IgD-negative memory B cell (primary cell): ENCODE measurements around the gene TSPAN11. TPM values are rescaled to one million over a fixed set of nuclear protein-coding genes. Genes with fewer than 3 reads are reported as not detected.

Experiments used
- H3K27ac Mint-ChIP-seq, 3 donors: one replicate each; pipeline ENCODE4 v1.8.0; 2020 to 2022; ENCODE audit warnings: mild to moderate bottlenecking in 3 of 3, mixed read lengths in 3 of 3, moderate library complexity in 1 of 3
- H3K27me3 Mint-ChIP-seq: one replicate; pipeline ENCODE4 v1.8.0; 2021; ENCODE audit warnings: mixed read lengths
- H3K36me3 Mint-ChIP-seq: one replicate; pipeline ENCODE4 v1.8.0; 2020; ENCODE audit warnings: mild to moderate bottlenecking, mixed read lengths
- H3K4me1 Mint-ChIP-seq, 3 donors: one replicate each; pipeline ENCODE4 v1.8.0; 2020 to 2022; ENCODE audit warnings: mixed read lengths in 3 of 3, mild to moderate bottlenecking in 1 of 3
- H3K4me3 Mint-ChIP-seq, 4 donors: one replicate each; pipeline ENCODE4 v1.8.0; 2020 to 2022; ENCODE audit warnings: mild to moderate bottlenecking in 4 of 4, mixed read lengths in 4 of 4, moderate library complexity in 3 of 4
- H3K9me3 Mint-ChIP-seq, 3 donors: one replicate each; pipeline ENCODE4 v1.8.0; 2020 to 2021; ENCODE audit warnings: mixed read lengths in 3 of 3, mild to moderate bottlenecking in 1 of 3
- polyA plus RNA-seq: library from polyadenylated mRNA; unstranded; fragments of 300-500 nt; fragmentation: Illumina TruSeq; gene quantifications from one replicate; pipeline ENCODE4 v1.2.3, GENCODE V29; 2021

The TSPAN11 gene
- polyA plus RNA-seq, 1 donor from 2014 or later, result not detected

DNA sequence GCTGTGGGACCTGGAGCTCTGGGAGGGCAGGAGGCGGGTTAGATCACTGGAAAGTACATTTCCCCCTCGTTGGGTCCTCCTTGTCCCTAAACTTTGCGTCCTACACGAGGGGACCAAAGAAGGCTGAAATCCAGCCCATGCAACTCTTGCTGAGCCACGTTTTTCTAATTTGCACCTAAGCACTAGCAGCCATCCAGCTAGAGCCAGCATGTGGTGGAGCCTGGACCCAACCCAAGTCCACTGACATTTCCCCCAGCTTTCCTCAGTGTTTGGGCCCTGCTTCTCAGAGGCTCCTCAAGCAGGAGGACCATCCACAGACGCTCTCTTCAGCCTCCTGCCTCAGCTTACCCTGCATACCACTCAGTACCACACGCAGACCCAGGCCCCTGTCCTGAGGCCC lies 49.7 kb downstream of the TSPAN11 start:
- Mint-ChIP-seq H3K36me3 (no peaks in the 10 kb centered on the region), H3K9me3 (no peaks in the 10 kb centered on the region), H3K4me3 (no peak overlapping the region), H3K27me3 (peaks cover 15% of the 10 kb centered on the region), H3K27ac (no peak overlapping the region), H3K4me1 (no peaks in the 10 kb centered on the region)

DNA sequence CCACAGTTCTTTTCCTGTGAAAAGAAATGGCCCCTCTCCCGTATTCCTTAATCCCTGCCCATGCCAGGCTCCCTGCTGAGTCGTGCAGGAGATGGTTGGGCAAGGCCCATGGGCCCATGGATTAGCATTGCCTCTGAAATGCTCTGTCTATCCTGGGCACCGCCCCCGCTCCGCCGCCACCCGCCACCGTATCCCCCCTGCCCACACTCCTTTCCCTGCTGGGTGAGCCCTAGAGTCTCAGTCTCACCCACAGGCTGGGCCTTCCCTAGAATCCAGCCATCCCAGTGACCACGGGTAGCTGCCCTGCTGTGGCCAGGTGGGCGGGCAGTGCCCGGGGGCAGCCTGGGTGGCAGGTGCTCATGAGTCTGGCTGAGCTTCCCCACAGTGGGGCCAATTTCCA lies 50.6 kb downstream of the TSPAN11 start:
- Mint-ChIP-seq H3K4me1 (no peaks in the 10 kb centered on the region), H3K4me3 (no peak overlapping the region), H3K27ac (peak overlapping the region in 1 of 3 donors; percentile 62), H3K36me3 (peaks cover 2% of the 10 kb centered on the region), H3K9me3 (no peaks in the 10 kb centered on the region), H3K27me3 (peaks cover 11% of the 10 kb centered on the region)

DNA sequence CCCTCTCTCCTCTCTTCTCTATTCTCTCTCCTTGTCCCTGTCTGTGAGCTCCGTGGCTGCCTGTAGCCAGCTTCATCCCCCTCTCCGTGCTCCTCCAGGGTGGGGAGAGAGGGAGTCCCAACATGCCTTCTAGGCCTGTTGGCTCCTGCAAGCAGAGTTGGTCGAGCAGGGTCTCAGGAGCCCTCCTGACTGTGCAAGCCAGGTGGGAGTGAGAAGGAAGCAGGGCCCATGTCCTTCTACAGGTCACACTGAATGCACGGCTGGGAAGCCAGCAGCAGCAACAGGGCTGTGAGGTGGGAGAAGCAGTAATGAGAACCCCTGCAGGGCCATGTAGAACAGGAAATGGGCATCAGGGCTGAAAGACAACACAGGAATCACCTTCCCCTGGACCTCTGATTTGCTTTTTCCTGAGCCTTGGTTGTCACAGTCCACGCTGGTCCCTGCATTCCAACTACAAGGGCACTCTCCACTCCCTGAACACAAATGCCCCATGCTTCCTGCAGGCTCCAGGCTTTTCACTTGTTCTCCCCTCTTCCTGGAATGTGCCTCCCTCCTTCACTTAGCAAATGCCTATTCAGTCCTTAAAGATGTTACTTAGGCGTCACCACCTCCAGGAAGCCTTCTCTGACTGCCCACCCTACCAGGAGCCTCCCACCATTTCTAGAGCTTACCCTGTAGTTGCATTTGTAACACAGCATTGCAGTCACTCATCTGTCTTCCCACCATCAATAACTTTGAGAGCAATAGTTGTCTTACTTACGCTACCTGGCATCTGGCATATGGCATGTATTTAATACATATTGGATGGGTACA lies 51.2 kb downstream of the TSPAN11 start:
- peaks cover 2% of the 10 kb centered on the region for H3K36me3 Mint-ChIP-seq
- peaks cover 8% of the 10 kb centered on the region for H3K27me3 Mint-ChIP-seq
- peak overlapping the region in 1 of 4 donors; percentile 2 for H3K4me3 Mint-ChIP-seq
- no peaks in the 10 kb centered on the region for H3K4me1 Mint-ChIP-seq
- peak overlapping the region in 1 of 3 donors; percentile 62 for H3K27ac Mint-ChIP-seq
- H3K9me3 Mint-ChIP-seq, result no peaks in the 10 kb centered on the region

DNA sequence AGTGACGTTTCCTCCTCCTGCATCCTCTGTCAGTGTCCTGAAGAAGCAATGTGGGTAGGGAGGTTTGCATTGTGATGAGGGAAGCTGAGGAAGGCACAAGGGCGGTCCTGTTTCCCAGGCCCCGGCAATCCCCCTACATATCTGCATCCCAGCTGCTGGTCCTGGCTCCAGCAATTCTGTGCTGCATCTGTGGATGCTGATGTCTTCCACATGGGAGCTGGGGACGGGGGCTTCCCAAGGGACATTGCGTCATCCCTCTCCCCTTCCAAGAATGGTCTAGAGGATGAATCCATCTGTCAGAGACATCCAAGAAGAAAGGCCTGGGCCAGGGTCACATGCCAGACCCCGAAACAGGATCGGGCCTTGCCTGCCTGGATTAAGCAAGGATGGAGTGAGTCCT lies 52.1 kb downstream of the TSPAN11 start:
- Mint-ChIP-seq H3K27me3 (peaks cover 5% of the 10 kb centered on the region), H3K9me3 (no peaks in the 10 kb centered on the region), H3K4me3 (no peak overlapping the region), H3K27ac (no peak overlapping the region), H3K36me3 (peaks cover 2% of the 10 kb centered on the region), H3K4me1 (no peaks in the 10 kb centered on the region)

DNA sequence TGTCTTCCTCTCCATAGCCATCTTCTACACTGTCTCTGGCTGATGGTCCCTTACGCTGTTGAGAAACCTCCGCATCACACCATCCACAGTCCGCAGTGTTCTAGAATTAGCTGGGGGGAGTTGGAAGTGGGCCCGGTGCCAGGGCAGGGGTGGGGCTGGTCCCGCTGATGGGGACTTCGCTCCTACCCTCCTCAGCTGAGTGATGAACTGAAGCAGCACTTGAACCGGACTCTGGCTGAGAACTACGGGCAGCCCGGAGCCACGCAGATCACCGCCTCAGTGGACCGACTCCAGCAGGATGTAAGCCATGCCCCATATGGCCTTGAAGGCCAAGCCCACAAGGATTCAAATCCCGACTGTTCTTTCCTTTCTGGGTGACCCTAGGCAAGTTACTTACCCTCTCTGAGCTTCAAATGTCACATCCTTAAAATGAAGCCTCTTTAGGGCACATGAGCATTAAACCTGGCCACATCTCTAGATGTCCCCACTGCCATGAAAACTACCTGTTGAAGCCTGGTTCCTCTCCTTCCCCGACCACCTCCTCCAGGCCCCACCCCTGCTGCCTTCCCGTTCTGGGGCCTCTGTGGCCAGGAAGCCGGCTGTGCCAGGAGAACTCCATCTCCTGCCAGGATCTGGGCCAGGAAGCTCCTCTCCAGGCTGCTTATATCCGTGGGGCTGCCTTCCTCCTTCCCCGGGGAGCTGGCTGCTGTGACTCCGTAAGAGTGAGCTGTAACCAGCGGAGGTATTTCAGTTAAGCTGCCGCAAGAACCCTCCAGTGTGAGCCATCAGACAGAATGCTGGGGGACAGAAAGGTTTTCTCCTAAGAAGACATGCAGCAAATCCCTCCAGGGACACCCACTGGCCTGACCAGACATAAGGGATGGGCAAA lies 53.1 kb downstream of the TSPAN11 start:
- Mint-ChIP-seq H3K4me3 (no peak overlapping the region), H3K36me3 (peaks cover 2% of the 10 kb centered on the region), H3K27ac (no peak overlapping the region), H3K9me3 (no peaks in the 10 kb centered on the region), H3K4me1 (no peaks in the 10 kb centered on the region), H3K27me3 (peaks cover 4% of the 10 kb centered on the region)

DNA sequence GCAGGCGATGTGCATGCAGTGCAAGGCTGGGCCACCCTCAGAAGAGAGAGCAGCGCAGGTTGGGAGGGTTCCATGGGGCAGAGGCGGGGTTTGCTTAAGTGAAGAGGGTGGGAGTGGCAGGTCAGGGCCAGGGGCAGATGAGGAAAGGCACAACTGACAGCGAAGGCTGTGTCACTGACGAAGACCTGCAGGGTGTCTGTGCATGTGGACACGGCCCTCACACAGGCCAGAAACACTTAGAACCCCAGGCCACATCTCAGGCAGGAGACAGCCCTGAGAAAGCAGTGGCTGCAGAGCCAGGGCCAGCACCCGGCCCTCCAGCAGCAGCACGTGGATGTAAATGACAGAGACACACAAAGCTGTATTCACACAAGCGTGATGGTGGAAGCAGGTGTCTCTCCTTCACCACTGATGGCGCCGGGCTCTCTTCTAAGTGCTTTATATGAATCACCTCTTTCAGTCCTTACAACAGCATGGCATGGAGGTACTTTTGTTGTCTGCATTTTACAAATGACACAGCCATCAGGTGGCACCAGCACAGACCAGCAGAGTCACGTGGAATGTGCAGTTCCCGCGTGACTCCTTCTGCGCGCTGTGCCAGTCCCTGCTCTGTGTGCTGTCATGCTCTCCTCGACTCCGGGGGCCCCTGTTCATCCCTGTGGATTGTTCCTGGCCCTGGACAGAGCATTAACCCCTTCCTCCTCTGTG lies 54.6 kb downstream of the TSPAN11 start:
- H3K36me3 Mint-ChIP-seq, result peaks cover 2% of the 10 kb centered on the region

DNA sequence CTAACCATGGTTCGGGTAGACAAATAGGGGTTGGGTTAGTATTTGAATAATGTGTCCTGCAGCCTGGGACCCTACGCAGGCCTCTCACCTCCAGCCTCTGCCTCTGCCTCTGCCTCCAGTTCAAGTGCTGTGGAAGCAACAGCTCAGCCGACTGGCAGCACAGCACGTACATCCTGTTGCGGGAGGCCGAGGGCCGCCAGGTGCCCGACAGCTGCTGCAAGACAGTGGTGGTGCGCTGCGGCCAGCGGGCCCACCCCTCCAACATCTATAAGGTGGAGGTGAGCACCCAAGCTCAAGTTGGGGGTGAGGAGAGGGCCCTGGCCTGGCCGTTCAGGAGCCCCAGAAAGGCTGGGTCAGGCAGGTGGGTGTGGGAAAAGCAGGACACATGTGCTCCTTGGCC lies 55.9 kb downstream of the TSPAN11 start:
- Mint-ChIP-seq H3K27ac (no peak overlapping the region), H3K36me3 (peaks cover 2% of the 10 kb centered on the region), H3K27me3 (peaks cover 3% of the 10 kb centered on the region), H3K9me3 (no peaks in the 10 kb centered on the region), H3K4me3 (no peak overlapping the region), H3K4me1 (no peaks in the 10 kb centered on the region)

More for the DNA sequence above, 54.6 kb downstream of the TSPAN11 start:
- no peak overlapping the region for H3K27ac Mint-ChIP-seq
- H3K4me3 Mint-ChIP-seq, result no peak overlapping the region
- peaks cover 3% of the 10 kb centered on the region for H3K27me3 Mint-ChIP-seq
- no peaks in the 10 kb centered on the region for H3K4me1 Mint-ChIP-seq
- no peaks in the 10 kb centered on the region for H3K9me3 Mint-ChIP-seq

DNA sequence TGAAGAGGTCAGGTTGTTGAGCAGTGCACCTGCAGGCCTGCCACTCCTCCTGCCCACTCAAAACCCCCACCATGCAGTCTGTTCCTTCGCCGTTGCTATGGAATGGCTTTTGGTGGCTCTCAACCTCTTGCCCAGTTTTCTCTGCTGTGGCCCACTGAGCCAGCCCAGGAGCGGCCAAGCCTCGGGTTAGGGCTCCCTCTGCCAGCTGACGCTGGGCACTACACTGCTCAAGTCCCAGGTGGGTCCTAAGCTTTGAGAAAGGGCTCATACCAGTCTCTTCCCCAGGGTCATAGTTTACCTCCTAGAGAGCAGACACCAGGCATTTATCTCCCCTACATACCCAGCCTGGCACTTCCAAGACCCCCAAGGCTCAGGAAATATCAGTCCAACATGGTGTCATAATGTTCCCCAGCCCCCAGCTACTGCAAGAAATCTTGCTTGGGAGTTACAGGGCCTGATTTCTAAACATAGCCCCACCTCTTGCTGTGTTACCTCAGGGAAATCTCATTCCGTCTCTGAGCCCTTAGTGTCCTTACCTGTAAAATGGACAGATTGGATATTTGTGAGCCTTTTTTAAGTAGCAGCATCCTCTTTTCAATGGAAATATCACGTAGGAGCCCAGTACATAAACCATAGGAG lies 59.4 kb downstream of the TSPAN11 start:
- Mint-ChIP-seq H3K27ac (no peak overlapping the region), H3K36me3 (peaks cover 2% of the 10 kb centered on the region), H3K4me3 (no peak overlapping the region), H3K4me1 (no peaks in the 10 kb centered on the region), H3K9me3 (no peaks in the 10 kb centered on the region), H3K27me3 (no peaks in the 10 kb centered on the region)

DNA sequence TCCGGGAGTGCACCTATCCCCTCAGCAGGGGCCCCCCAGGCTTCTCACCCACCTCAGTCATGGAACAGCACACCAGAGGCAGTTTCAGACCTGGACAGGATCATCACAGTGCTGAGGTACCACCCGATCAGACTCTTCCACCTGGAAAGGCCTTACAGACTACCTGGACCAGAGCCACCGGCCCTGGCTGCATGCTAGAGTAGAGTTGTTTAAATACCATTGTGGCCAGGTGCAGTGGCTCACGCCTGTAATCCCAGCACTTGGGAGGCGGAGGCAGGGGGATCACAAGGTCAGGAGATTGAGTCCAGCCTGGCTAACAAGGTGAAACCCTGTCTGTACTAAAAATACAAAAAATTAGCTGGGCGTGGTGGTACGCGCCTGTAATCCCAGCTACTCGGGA lies 61.5 kb downstream of the TSPAN11 start:
- Mint-ChIP-seq H3K4me3 (no peak overlapping the region), H3K36me3 (no peaks in the 10 kb centered on the region), H3K27me3 (no peaks in the 10 kb centered on the region), H3K27ac (no peak overlapping the region), H3K4me1 (no peaks in the 10 kb centered on the region), H3K9me3 (no peaks in the 10 kb centered on the region)

DNA sequence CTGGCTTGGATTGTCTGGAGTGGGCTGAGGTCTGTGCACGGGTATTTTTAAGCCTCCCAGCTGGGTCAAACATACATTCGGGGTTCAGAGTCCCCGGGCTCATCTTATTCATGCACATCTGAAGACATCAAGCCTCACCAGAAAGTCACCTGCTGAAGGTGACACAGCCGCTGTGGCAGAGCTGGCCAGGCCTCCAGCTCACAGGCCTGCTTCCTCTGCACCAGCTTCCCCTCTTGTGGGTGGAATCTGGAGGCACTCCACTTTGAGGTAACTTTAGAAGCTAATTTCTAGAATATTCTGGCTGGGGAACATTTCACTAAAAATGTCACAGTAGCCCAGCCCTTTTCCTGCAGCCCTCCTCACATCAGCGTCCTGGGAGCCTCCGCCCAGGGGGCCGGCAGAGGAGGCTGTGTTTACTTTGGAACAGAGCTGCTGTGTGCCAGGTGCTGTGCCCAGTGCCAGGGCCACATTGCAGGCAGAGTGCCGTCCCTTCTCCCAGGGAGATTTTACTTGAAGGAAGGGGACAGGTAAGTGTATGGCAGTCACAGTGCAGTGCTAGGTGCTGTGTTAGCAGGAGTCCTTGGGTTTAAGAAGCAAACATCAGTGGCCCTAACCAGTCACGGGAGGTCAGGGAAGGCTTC lies 62.2 kb downstream of the TSPAN11 start:
- no peaks in the 10 kb centered on the region for H3K27me3 Mint-ChIP-seq
- no peak overlapping the region for H3K4me3 Mint-ChIP-seq
- no peaks in the 10 kb centered on the region for H3K9me3 Mint-ChIP-seq
- no peaks in the 10 kb centered on the region for H3K36me3 Mint-ChIP-seq
- H3K27ac Mint-ChIP-seq, result no peak overlapping the region
- no peaks in the 10 kb centered on the region for H3K4me1 Mint-ChIP-seq

DNA sequence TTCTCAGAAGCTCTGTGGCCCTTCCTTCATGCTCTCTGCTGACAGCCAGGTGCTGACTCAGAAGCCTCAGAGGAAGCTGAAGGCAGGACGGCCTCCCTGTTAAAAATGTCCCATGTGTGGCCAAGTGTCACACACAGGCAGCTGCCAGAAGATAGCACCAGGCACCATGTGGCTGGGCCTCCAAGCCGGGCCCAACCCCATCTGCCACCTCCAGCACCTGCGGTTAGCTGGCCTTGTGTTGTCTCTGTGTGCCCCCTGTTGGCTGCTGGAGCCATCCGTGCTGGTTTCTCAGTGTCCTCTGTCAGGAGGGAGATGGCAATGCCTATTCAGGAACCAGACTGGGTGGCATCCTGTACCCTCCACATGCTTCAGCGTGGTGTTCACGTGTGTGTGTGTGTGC lies 63.2 kb downstream of the TSPAN11 start:
- Mint-ChIP-seq H3K36me3 (no peaks in the 10 kb centered on the region), H3K4me3 (no peak overlapping the region), H3K4me1 (no peaks in the 10 kb centered on the region)

DNA sequence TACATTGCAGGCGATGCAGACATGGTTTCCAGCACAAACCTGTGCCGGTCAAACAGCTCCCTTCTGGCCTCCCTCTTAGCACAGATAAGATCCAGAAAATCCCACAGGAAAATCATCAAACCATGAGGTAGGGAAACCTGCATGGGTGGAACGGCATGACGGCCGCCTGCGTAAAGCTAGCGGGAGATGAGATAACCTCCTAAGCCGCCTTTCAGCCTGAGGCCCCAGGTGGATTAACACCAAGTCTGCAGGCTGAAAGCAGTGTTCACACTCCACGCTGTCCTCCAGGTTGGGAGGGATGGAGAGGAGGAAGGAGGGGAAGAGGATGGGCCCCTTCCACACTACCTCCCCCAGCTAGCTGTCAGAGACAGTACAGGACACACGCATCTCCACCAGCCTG lies 63.8 kb downstream of the TSPAN11 start:
- no peaks in the 10 kb centered on the region for H3K9me3 Mint-ChIP-seq

More for the DNA sequence above, 63.2 kb downstream of the TSPAN11 start:
- Mint-ChIP-seq H3K27me3 (no peaks in the 10 kb centered on the region), H3K9me3 (no peaks in the 10 kb centered on the region), H3K27ac (no peak overlapping the region)

DNA sequence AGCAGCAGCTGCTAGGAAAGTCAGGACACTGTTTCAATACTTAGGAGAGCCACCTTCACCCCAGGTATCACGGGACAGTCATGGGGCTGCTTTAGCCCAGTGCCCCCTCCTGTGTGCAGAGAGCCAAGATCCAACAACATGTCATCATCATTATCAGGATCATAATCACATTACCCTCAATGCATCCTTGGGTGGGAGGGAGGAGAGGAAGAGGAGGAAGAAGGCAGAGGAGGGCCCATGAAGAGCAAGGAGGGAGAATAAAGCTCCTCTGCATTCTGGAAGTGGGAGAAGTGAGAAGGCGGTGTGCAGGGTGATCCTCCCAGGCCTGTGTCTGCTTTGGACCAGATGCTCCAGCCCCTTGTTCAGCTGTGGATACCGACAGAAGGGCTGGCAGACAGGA lies 64.2 kb downstream of the TSPAN11 start:
- no peaks in the 10 kb centered on the region for H3K4me1 Mint-ChIP-seq
- H3K4me3 Mint-ChIP-seq, result no peak overlapping the region
- no peaks in the 10 kb centered on the region for H3K9me3 Mint-ChIP-seq
- H3K27me3 Mint-ChIP-seq, result no peaks in the 10 kb centered on the region
- no peaks in the 10 kb centered on the region for H3K36me3 Mint-ChIP-seq
- H3K27ac Mint-ChIP-seq, result no peak overlapping the region

More for the DNA sequence above, 63.8 kb downstream of the TSPAN11 start:
- Mint-ChIP-seq H3K27me3 (no peaks in the 10 kb centered on the region), H3K27ac (no peak overlapping the region), H3K4me1 (no peaks in the 10 kb centered on the region), H3K36me3 (no peaks in the 10 kb centered on the region), H3K4me3 (no peak overlapping the region)

DNA sequence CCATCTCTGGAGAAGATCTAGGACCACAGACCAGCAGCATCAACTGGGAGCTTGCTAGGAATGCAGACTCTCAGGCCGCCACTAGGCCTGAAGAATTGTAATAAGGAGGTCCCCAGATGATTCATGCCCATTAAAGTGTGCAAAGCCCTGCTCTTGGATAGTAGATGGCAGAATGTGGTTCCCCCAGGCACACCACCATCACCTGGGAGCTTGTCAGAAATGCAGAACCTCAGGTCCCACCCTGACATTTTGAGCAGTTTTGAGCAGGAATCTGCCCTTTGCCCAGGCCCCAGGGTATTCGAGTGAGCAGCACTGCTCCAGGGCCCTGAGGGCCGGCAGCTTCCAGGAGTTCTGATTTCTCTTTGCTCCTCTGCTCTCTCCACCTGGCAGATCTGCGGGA lies 64.9 kb downstream of the TSPAN11 start:
- no peaks in the 10 kb centered on the region for H3K4me1 Mint-ChIP-seq
- no peak overlapping the region for H3K4me3 Mint-ChIP-seq
- H3K27ac Mint-ChIP-seq, result peak overlapping the region in 1 of 3 donors; percentile 43
- no peaks in the 10 kb centered on the region for H3K27me3 Mint-ChIP-seq
- H3K9me3 Mint-ChIP-seq, result no peaks in the 10 kb centered on the region
- no peaks in the 10 kb centered on the region for H3K36me3 Mint-ChIP-seq
